HG03045 (cell line): Measurements from ENCODE around the gene CCDC68.

Experiments
- ATAC-seq: cut with Tn5 transposase; IDR thresholded peaks from one replicate; pipeline ENCODE4 v1.9.1; 2021; ENCODE audit warnings: mild to moderate bottlenecking, moderate library complexity; ENCODE audit not compliant: unreplicated experiment

Gene CCDC68

DNA sequence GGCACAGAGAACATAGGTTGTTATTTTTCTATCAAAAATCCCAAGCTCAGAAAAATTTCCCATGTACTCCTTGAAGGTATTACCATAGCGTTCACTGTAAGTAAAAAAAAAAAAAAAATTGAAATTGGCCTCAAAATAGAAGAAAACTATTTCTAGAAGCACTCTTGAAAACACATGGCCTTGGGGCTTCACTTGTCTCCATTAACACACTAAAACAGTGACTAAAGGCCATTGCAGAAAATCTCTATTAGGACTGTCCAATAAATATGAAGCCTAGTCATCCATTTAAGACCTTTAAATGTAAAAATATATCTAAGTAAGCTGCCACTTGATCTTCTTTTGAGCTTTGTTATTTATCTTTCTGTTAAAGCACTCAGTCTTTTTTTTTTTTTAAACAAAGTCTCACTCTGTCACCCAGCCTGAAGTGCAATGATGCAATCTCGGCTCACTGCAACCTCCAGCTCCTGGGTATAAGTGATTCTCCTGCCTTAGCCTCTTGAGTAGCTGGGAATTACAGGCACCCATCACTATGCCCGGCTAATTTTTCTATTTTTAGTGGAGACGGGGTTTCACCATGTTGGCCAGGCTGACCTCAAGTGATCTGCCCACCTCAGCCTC lies 35.8 kb downstream of the CCDC68 start:
- ATAC-seq, result no peak

- ATAC-seq, result no peak
Measured at GRCh38 chr18:54919412-54919811, 39.8 kb downstream of the CCDC68 start.

DNA sequence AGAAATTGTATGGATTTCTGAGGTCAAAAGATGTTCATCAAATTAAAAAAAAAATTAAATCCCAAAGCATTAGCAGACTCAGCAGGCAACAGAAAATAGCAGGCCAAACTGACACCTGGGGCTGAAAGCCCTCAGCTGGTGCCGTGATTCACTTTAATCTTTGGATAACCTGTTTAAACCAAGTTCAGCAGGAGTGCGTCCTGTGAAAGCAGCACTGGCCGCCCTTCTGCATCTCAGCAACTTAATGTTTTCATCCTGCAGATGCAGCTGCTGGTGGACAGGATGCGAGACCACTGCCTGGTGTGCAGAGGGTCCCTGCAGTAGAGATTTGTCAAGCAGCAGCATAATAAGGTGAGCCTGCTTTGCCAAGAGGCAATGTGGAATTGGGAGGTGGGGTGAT lies 41.2 kb downstream of the CCDC68 start:
- no peak for ATAC-seq

- no peak for ATAC-seq
Measured at GRCh38 chr18:54916507-54916906, 42.8 kb downstream of the CCDC68 start.

- no peak for ATAC-seq
Measured at GRCh38 chr18:54914816-54915215, 44.4 kb downstream of the CCDC68 start.

- ATAC-seq, result no peak
Measured at GRCh38 chr18:54911551-54911950, 47.7 kb downstream of the CCDC68 start.

DNA sequence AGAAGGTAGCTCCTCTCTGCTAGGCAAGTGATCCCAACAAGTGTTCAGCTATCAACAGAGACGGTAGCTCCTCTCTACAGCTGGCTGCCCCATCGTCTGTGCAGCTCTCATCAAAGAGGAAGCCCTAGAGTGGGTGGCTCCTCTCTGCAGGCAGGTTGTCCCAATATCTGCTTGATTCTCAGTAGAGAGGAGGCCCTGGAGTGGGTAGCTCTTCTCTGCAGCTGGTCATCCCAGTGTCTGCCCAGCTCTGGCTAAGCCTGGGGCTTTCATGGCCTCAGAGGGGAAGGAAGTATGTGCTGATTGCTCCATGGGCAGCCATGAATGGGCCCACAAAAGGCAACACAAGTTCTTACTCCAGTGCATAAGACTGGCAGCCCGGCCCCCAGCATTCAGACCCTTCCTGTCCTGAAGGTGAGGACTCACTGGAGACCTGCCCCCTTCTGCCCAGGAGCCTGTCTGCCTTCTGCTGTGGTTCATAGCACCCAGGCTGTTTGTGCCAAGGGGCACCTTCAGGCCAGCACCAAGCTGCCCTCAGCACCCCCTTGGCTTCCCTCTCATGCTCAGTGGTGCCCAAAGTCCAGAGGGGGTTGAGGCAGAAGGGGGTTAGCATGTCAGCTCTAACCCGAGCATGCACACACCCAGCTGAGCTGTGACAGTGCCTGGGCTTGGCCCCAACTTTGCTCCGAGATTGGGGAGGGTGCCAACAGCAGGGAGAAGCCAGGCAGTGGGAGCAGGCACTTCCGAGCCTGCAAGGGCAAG lies 48.9 kb downstream of the CCDC68 start:
- no peak for ATAC-seq

GRCh38 chr18:54909538-54909937 lies 49.7 kb downstream of the CCDC68 start:
- no peak for ATAC-seq

DNA sequence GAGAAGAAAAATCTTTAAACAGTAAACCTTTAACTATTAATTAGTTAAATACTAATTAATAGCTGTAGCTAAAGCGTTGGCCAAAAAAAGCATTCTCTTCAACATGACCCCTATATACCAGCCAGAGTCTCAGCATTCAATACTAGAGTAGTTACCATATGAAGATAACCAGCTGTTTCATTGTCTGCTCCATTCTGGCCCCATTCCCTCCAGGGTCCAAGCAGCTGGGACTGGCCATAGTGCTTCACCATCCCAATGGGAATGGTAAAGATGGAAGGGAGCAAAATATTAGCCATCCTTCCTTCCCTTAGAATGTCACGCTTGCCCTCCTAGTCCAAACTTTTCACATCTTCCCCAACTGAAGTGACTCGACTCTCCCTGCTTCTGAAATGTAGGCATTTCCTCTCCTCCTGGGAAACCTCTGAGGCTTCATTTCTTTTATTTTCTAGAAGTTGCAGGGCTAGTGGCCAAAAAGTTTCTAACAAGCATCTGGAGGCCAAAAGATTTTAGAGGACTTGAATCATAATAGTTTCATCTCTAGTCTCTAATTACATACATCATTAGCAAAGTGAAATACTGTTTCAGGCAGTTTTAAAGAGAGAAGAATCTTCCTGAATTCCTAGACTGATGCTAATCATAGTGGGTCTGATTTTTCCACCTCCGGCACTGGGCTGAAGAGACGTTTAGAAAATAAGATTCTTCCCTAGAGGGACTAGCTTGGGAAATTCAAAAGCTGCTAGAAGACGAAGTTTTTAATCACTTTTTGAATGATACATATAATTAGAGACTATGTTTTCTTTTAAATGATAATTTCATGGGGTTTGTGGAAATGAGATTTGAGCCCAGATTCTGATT lies 52.7 kb downstream of the CCDC68 start:
- no peak for ATAC-seq

- ATAC-seq, result no peak
Measured at GRCh38 chr18:54905629-54906028, 53.6 kb downstream of the CCDC68 start.

GRCh38 chr18:54904581-54904980 lies 54.7 kb downstream of the CCDC68 start:
- ATAC-seq, result no peak

DNA sequence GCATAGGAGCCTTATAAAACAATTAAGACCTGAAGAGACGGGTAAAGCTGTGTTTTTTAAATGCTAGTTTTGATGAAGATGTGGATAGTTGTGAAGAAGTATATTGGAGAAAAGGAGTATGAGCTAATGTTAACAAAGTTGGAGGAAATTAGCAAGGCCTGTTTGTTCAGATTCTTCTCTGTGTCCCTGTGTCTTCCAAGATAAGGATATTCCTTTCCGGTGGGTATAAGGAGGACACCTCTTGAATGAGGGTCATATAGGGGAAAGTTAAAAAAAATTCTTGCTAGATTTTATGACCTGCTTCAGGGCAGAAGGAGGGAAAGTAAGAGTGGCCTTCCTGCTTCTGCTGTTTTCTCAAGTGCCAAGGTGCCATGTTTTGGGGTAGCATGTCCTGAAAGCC lies 59.0 kb downstream of the CCDC68 start:
- ATAC-seq, result no peak

DNA sequence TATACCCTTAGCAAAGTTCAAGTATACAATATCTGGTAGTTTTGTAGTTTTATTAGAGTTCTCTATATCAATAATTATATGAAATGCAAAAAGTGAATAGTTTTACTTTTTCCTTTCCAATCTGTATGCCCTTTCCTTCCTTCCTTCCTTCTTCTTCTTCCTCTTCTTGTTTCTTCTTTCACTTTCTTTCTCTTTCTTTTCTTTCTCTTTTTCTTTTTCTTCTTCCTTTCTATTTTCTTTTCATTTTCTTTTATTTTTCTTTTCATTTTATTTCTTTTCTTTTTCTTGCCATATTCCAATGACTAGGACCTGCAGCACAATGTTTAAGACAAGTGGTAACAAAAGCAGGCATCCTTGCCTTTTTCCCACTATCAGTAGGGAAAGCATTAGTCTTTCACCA lies 59.8 kb downstream of the CCDC68 start:
- no peak for ATAC-seq

GRCh38 chr18:54888933-54889332 lies 70.3 kb downstream of the CCDC68 start:
- no peak for ATAC-seq

GRCh38 chr18:54888378-54888777 lies 70.9 kb downstream of the CCDC68 start:
- no peak for ATAC-seq

GRCh38 chr18:54883816-54884604 lies 75.3 kb downstream of the CCDC68 start:
- ATAC-seq, result no peak

DNA sequence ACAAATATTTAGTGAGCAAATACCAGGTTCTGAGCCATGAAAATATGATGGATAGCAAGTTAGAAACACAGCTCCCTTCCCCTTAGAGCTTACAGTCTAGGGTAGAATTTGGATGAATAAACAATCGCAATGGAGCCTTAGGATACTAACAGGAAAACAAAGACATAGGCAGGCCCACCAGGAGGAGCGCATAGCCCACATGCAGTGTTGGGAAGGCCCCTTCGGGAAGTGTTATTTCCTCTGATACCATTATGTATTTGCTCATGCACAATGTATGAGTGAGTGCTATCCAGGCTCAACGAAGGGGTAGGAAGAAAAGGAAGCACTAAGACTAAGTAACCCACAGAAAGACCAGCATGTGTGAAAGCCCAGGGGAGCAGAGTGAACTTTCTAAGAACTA lies 76.9 kb downstream of the CCDC68 start:
- no peak for ATAC-seq

DNA sequence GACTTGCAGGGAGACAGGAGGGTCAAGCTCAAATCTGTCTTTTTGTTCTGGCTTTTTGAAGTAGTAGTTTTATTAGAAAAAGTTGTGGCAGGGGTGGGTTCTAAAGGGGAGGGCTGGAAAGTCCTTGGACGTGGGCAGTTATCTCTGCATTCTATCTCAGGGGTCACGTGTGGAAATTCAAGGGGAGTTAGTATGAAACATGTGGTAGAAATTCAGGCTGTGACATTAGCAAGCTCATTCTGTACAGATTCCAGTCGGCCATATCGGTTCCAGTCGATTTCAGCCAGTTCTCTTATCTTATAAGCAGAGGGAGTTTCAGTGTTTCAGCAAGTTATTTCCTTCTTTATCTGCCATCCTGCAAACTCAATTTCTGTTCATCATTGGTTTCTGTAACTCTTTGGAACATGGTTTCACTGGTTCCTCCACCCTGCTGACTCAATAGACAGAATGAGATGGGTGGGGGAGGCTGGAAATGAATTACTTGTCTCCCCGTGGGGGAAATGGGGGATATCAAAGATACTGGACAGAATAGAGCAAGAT lies 78.0 kb downstream of the CCDC68 start:
- ATAC-seq, result no peak

- ATAC-seq, result no peak
Measured at GRCh38 chr18:54880395-54881105, 78.7 kb downstream of the CCDC68 start.

GRCh38 chr18:54879691-54880090 lies 79.6 kb downstream of the CCDC68 start:
- ATAC-seq, result no peak
